Heart left ventricle (tissue), 13 donors: ENCODE results near the gene ATG9B.

Experiments used
- CTCF ChIP-seq, 12 donors: fragments of 200-600 bp; sonication (generic) in 4 of 12; IDR thresholded peaks; one replicate each; pipeline versions ENCODE4 v1.5.0 to v1.8.0; 2018 to 2022; ENCODE audit warnings: antibody characterized with exemption in 12 of 12, mild to moderate bottlenecking in 5 of 12
- POLR2A ChIP-seq, 2 donors: fragments of 450-650 bp; IDR thresholded peaks; one replicate each; pipeline ENCODE4 v1.6.1; 2017; ENCODE audit warnings: antibody characterized with exemption in 2 of 2, mild to moderate bottlenecking in 2 of 2, moderate library complexity in 2 of 2
- donor health status: ischemic (EF 13 %, LVEDD 7.1; RV severe dilation, severe dysfunction).
- donor health status: DM: no; HTN: yes; CAD: no.
- donor health status: DM: no; HTN: no; CAD: no.
- donor health status: ischemic (EF 25% LVEDD 6.9; RV normal size, moderate dysfunction).
- donor health status: ischemic (EF 25% LVEDD 5.7; RV mildly dilated, moderate dysfunction).
- donor health status: ischemic (EF 35%, LVEDD 5.7; RV mildly dilated, moderate dysfunction).
- donor health status: nonischemic (EF 11% LVEDD 7.7; RV severe dilation, severe dysfunction).
- donor health status: DM: yes; HTN: yes; CAD: no.
- donor health status: PGD.
- donor health status: ischemic (EF 29% LVEDD 5.4; RV normal size, mild dysfunction).
- donor health status: nonischemic (EF 23%, LVEDD 6.1; RV moderate dilation, normal function).

DNA sequence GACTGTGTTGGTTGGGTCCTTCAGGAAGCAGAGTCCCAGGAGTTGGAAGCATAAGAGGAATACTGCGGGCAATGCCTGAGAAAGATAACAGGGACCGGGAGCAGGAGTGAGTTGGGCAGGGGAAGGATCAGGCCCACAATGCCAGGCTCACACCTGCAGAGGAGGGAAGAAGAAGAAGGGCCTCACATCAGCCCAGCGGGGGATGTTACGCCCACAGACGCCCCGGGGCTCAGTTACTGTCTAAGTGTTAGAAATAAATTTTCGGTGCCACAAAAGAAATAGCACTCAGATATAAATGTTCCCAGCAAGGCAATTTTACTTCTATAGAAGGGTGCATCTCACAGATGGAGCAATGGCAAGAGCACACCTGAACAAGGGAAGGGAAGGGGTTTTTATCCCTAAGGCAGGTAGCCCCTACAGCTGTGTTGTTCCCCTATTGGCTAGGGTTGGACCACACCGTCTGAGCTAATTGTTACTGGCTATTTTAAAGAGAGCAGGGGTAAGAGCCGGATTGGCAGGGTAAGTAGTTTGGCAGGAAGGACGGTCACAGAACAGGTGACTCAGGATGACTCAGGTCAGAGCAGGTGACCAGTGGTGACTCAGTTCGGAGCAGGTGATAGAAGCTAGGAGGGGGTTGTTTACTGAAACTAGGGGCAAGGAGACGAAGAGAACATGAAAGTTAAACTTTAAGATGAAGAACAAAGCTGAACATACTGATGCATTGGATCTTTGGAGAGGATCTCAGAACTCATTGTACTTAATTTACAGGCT is 33.7 kb downstream of the ATG9B start, which contains the start of gene NOS3:
- TF ChIP-seq CTCF (IDR thresholded peaks at IDR 0.05) (no peak), POLR2A (IDR thresholded peaks at IDR 0.05) (no peak)
